GM19467 (cell line): ENCODE data around the gene ZNF768.
"Not testable (repeated sequence)": the region's sequence is repeated elsewhere in the genome, so short reads cannot be mapped to it uniquely, and the experiment has no call there.

Experiments
- ATAC-seq: cut with Tn5 transposase; IDR thresholded peaks from one replicate; pipeline ENCODE4 v1.9.1; 2021; ENCODE audit warnings: mild to moderate bottlenecking, moderate library complexity; ENCODE audit not compliant: unreplicated experiment

Gene ZNF768

DNA sequence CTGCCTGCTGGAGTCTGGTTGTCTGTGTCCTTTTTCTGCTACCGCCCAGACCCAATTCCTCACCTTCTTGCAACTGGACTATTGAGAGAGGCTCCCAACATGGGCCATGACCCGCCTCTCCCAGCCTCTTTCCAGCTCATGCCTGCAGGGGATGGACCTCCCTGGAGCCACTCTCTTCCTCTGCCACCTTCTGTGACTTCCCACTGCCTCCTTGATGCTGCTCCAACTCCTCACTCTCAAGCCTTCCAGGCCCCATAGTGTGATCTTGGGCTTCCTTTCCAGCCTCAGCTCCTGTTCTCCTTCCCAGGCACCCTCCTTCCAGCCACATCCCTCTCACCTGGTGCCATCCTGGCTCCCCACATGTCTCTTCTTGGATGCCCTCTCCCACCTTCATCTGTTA is 11.1 kb downstream of the ZNF768 start:
- ATAC-seq = no peak

DNA sequence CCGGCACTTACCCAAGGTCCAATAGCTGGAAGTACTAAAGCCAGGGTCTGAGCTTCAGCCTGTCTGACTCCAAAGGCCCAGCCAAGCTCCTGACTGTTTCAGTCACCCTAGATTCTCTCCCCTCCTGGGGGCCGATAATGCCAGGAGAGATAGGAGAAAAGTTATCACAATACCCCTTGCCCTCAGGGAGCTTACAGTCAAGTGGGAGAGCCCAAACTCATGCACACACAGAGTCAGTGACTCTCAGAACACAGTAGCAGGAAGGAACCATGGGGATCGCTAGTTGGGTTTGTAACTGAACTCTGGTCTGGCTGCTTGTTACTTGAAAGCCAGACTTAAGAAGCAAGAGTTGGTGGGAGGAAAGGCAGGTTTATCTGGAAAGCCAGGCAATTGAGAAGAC is 14.9 kb downstream of the ZNF768 start:
- no peak for ATAC-seq

DNA sequence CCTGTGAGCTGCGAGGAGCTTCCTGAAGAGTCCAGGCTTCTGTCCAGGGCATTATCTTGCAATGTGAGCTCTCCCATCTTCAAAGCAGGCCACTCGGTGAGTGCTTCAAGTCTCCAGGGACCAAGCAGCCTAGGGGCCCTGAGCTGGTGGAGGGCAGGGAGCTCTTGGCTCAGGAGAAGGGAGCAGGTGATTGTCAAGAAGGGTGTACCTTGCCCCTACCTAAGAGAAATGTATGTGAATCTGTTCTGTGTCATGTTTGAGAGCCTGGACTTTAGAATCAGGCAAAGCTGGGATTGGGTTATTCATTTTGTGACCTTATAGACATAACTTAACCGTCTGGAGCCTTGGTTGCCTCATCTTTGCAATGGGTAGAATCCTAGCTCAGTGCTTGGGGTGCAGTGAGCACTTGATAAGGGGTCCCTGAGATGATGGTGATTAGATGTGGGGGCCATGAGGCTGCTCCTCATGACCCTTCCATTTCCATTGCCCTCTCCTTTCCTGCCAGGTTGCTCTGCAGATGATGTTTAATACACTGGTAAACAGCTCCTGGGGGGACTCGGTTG is 15.9 kb downstream of the ZNF768 start:
- no peak for ATAC-seq

DNA sequence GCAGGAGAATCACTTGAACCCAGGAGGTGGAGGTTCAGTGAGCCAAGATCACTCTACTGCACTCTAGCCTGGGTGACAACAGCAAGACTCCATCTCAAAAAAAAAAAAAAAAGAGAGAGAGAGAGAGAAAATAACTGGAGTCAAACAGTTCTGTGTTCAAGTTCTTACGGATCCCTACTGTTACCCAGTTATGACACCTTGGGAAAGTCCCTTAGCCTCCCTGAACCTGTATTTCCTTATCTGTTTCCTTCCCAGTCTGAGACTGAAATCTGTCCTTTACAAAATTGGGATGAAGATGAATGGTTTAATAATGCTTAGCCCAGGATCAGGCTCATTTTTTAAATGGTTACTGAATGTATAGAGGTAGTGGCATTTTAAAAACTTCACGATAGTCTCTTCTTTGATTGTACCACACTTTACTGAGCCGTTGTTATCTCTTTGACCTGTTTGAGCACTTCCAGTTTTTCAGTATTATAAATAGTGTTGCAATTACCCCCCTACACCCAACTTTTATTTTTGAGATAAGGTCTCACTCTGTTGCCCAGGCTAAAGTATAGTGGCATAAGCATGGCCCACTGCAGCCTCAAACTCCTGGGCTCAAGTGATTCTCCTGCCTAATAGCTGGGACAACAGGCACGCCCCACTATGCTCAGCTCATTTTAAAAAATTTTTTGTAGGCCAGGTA is 17.1 kb downstream of the ZNF768 start:
- ATAC-seq = no peak

DNA sequence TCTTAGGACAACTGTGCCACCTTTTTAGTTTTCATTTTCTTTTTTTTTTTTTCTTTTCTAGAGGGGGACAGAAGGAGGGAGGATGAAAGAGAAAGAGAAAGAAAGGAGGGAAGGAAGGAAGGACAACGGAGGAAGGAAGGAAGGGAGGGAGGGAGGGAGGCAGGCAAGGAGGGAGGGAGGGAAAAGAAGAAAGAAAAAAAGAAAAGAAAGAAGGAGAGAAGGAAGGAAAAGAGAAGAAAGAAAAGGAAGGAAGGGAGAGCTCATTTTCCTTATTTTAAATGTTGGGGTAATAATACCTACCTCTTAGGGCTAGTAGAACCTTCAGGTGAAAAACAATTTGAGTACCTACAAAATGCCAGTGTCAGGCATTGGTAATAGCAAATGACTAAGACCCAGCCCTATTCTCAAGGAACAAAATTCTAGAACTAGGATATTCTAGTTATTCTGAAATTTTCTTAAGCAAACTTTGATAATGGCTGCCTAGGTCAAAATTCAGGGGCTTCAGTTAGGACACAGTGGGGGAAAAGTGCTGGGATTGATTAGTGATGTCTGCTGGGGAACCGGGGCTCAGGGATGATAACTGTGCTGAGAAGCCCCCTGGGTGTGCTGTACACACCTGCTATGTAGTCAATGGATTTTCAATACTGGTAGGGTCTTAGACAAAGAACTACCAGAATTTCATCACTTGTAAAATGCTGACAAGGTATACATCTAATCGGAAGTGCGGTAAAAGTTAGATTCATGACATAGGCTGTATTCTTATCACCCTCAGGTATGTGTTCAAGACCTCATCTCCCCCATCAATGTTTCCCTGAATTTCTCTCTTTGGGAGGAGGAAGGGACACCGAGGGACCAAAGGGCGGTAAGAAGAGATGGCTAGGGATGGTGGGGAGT is 22.7 kb downstream of the ZNF768 start:
- no peak for ATAC-seq

DNA sequence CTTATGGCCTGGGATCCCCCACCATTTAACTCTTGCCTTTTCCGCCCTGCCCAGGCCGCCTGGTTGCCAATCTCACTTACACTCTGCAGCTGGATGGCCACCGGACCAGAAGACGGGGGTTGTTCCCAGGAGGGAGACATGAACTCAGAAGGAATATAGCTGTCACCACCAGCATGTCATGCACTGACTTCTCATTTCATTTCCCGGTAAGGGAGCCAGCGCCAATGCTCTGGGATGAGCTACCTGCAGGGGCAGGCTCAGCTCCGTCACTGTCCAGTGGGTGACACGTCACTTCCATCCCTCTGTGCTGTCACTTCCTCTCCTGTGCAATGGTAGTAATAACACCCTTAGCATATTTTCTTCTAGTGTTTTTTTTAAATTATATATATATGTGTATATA is 27.1 kb downstream of the ZNF768 start:
- no peak for ATAC-seq

DNA sequence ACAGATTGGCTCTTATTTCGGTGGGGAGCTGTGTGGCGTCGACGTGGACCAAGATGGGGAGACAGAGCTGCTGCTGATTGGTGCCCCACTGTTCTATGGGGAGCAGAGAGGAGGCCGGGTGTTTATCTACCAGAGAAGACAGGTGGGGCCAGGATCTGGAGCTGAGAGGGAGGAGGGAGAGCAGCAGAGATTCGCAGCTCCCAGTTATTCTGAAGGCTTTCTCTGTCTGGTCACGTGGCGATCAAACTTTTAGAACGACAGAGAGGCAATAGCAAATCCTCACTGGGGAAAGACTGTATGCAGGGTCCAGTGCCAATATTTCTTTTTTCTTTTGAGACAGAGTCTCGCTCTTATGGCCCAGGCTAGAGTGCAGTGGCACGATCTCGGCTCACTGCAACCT is 31.7 kb downstream of the ZNF768 start:
- no peak for ATAC-seq

DNA sequence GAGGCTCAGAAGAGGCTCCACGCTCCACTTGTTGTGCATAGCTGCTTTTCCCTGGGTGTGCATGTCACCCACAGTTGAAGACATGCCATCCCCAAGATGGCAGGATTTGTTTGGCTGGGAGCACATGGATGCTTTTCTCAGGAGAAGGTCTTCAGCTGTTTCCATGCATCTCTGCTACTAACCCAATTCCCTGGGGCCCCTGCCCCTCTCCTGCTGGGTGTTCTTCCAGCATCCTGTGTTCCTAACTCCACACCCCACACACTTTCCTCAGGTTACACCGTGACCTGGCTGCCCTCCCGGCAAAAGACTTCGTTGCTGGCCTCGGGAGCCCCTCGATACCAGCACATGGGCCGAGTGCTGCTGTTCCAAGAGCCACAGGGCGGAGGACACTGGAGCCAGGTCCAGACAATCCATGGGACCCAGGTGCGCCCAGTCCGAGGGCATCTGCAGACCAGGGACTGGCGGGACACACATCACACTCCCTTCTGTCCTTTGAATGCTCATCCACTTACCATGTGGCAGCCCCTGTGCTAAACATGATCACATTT is 32.4 kb downstream of the ZNF768 start:
- ATAC-seq = no peak

DNA sequence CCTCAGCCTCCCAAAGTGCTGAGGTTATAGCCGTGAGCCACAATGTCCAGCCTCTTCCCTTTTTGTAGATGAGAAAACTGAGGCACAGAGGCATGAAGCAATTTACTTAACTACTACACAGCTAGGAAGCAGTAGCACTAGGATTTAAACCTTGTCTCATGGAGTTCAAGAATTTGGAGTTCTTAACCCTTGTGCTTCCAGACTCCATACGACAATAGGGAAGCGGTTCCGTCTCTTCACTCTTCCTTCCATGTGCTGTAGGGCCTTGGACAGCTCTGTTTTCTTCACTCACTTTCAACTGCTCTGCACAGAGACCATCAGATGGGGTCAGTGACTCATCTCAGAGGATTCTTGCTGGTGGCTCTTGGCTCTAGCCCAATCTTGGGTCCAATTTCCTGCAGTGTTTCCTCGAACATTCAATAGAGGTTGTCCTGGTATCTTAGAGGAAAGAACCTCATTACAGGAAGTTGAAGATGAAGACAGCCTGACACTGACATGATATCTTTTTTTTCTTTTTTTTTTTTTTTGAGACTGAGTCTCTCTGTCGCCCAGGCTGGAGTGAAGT is 34.5 kb downstream of the ZNF768 start:
- ATAC-seq = no peak

DNA sequence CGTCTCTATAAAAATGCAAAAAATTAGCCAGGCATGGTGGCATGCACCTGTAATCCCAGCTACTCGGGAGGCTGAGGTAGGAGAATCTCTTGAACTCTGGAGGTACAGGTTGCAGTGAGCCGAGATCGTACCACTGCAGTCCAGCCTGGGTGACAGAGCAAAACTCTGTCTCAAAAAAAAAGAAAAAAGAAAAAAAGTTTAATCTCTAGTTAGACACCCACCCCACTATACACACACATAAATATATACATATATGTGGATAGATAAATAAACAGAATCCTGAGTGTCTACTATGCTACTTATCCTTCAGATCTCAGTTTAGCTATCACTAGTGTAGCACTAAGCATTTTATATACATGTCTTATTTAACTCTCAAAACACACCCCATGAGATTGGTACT is 35.1 kb downstream of the ZNF768 start:
- no peak for ATAC-seq

DNA sequence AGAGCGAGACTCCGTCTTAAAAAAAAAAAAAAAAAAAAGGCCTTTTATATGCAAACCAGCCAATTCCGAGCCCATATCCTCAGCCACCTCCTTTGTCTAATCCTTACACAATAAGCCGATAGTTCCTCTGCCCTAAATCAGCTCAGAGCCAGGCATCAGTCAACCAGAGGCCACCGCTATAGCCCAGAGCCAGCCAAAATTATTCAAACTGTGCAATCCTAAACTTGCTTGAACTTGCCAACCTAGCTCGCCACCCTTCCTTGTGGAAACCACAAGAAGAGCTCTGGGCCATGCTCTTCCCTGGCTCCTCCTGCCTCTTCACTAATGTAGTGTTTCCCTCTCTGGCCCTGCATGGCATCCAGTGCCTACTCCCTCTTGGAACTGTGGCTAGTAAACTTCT is 36.2 kb downstream of the ZNF768 start:
- ATAC-seq = no peak

DNA sequence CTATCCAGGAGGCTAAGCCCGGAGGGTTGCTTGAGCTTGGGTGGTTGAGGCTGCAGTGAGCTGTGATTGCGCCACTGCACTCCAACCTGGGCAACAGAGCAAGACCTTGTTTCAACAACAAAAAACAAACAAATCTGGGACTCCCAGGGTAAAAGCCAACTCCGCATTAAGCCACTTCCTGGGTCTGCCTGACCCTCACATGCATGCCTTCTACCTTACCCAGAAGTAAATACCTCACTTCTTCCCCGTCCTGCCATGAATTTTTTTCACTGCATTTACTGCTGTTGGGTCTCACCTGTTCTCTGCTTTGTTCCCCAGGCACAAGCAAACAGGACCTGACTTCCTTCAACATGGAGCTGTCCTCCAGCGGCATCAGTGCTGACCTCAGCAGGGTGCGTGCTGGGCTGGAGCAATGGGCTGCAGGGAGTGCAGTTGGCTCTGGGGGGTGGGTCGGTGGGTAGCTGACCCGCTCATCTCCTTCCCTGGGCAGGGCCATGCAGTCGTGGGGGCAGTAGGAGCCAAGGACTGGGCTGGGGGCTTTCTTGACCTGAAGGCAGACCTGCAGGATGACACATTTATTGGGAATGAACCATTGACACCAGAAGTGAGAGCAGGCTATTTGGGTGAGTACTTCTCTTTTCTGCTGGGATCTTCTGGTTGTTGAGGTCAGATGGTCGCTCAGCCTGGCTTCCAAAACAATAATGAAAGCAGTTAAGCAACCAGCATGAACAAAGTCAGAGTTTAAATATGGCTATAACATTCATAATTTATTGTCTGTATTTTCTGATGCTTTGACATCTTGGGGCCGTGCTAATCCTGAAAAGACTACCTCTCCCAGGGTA is 37.4 kb downstream of the ZNF768 start:
- ATAC-seq = no peak

DNA sequence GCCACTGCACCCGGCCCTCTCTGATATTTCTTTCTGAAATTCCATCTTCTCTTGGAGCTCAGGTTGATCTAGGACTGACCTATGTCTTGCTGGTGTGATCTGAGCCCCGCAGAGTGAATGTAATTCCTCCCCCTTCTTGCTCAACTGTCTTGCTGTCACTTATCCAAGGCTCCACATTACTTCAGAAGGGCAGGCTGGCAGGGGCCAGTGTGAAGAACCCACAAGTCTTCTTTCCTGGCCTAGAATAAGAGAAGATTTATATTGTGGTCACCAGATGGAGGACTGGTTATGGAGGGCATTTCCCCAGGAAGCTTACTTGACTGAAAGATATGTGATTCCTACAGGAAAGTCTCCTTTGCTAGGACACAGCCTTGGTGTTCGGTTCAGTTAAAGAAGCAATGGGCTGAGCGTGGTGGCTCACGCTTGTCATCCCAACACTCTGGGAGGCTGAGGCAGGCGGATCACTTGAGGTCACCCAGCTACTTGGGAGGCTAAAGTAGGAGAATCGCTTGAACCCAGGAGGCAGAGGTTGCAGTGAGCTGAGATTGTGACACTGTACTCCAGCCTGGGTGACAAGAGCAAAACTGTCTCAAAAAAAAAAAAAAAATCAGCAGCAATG is 40.4 kb downstream of the ZNF768 start:
- no peak for ATAC-seq

DNA sequence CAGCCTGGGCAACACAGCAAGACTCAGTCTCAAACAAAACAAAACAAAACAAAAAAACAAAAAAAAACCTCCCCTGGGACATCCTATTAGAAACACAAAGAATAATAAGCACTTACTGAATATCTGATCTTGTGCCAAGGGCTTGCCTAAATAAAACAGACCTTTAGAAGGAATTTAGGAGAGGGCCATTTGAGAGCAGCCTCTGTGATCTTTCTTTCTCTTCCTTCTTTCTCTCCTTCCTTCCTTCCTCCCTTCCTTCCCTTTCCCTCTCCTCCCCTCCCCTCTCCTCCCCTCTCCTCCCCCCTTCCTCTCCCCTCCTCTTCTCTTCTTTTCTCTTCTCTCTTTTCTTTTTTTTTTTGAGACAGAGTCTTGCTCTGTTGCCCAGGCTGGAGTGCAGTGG is 41.5 kb downstream of the ZNF768 start:
- no peak for ATAC-seq

DNA sequence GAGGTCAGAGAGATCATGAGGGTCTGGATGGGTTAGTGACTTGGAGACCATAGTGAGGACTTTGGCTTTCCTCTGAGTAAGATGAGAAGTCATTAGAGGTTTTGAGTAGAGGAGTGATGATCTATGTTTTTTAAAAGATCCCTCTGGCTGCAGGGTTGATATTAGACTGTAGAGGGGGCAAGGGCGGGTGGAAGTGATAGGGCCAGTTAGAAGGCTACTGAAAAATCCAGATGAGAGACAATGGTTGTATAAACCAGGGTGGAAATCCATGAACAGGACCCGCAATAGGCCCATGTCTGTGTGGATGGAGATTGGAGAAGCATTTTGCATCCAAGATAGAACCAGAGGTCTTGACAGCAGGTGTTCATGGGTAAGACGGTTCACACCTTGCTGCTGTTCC is 44.0 kb downstream of the ZNF768 start:
- no peak for ATAC-seq

DNA sequence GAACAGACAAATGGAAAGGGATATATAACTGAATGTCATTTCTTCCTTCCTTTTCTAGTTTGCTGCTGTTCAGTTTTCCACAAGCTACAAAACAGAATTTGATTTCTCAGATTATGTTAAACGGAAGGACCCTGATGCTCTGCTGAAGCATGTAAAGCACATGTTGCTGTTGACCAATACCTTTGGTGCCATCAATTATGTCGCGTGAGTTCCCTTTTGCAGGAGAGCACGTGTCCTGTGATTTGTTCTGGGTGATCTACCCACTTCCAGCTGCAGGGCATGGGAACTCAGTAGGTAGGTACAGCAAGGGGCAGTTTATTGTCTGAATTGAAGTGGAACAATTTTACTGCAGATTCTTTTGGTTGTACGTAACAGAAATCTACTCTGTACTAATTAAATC is 45.0 kb downstream of the ZNF768 start:
- ATAC-seq = no peak

DNA sequence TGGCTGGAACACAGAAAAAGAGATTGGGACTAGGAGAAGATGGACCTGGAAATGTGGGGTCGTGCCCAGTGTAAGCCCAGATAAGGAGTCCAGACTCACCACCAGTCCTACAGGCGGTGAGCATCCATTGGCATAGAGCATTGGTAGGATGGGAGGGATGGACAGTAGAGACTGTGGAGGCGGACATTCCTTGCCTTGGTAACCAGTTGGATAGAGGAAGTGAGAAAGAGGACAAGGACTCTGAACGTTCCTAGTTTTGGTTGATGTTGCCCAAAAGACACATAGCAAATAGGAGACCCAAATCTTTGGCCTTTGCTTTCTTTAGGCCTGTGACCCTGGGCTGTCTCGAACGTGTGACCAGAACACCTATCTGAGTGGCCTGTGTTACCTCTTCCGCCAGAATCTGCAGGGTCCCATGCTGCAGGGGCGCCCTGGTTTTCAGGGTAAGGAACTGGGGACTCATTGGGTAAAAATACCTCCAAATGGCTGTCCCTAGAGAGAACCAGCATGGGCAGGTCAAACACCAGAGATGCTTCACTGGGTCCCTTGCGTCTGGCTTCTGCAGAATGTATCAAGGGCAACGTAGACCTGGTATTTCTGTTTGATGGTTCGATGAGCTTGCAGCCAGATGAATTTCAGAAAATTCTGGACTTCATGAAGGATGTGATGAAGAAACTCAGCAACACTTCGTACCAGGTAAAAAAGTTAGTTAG is 47.4 kb downstream of the ZNF768 start:
- no peak for ATAC-seq

DNA sequence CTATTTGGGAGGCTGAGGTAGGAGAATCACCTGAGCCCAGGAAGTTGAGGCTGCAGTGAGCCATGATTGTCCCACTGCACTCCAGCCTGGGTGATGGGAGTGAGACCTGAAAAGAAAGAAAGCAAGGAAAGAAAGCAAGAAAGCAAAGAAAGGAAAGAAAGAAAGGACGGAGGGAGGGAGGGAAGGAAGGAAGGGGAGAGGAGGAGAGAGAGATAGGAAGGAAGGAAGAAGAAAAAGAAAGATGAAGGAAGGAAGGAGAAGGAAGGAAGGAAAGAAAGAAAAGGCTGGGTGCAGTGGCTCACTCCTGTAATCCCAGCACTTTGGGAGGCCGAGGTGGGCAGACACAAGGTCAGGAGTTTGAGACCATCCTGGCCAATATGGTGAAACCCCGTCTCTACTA is 48.6 kb downstream of the ZNF768 start:
- ATAC-seq = not testable (repeated sequence)

DNA sequence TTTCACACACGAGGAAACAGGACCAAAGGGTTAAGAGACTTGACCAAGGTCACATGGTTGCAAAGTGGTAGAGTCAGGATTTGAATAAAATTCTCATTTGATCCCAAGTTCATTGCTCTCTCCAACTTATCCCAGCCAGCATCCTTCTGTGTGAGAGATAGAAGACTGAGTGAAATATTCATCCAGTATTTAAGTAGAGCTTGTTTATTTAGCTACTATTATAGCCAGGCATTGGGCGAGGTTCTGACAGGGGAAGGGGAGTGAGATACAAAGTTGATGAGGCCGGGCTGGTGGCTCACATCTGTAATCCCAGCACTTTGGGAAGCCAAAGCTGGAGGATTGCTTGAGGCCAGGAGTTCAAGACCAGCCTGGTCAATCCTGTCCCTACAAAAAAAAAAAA is 49.4 kb downstream of the ZNF768 start:
- ATAC-seq = no peak

DNA sequence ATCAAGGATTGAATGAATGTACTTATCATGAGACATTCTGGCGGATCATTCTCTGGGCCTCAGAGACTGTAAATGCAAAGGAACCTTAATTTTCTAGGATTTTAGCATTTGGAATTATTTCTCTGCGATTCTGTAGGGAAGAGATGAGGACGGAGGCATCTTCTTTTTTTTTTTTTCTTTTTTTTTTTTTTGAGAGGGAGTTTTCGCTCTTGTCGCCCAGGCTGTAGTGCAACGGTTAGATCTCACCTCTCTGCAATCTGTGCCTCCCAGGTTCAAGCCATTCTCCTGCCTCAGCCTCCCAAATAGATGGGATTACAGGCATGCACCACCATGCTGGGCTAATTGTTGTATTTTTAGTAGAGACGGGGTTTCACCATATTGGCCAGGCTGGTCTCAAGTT is 51.7 kb downstream of the ZNF768 start:
- ATAC-seq = no peak
